ENCODE results near the gene FPR2. TPM values are rescaled to one million over a fixed set of nuclear protein-coding genes. Genes with fewer than 3 reads are reported as not detected.

Gene FPR2
- total RNA-seq, 1 donor from 2014 or later, result not detected

DNA sequence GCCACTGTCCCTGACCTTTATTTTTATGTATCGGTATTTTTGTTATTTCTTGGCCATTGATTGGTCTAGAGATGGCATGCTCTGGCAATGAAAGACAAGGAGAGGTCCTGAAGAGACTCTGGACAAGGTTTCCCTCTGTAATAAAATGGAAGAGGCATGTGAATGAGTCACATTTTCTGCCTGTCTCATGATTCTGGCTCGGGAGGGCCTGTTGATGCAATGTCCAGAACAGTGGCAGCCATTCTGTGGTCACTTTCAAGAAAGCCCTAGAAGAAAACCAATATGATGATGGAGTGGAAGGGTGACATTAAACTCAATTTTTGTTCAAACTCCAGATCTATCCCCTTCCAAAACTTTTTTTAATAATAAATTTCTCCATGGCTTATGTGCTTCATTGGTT, 32.0 kb downstream of the FPR2 start:
- no peak overlapping the region for H3K27ac ChIP-seq (ENCODE audit: low read depth, low read length)
- no peak overlapping the region for H3K4me3 Mint-ChIP-seq (ENCODE audit: unreplicated experiment)
- no peaks in the 10 kb centered on the region for H3K27me3 ChIP-seq (ENCODE audit: insufficient read depth, low read length)
- H4K20me1 ChIP-seq (ENCODE audit: insufficient read depth, low read length), result no peaks in the 10 kb centered on the region
- TF ChIP-seq, protein P1, sequence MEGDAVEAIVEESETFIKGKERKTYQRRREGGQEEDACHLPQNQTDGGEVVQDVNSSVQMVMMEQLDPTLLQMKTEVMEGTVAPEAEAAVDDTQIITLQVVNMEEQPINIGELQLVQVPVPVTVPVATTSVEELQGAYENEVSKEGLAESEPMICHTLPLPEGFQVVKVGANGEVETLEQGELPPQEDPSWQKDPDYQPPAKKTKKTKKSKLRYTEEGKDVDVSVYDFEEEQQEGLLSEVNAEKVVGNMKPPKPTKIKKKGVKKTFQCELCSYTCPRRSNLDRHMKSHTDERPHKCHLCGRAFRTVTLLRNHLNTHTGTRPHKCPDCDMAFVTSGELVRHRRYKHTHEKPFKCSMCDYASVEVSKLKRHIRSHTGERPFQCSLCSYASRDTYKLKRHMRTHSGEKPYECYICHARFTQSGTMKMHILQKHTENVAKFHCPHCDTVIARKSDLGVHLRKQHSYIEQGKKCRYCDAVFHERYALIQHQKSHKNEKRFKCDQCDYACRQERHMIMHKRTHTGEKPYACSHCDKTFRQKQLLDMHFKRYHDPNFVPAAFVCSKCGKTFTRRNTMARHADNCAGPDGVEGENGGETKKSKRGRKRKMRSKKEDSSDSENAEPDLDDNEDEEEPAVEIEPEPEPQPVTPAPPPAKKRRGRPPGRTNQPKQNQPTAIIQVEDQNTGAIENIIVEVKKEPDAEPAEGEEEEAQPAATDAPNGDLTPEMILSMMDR (IDR thresholded peaks at IDR 0.05; ENCODE audit: insufficient read depth, low read depth, low read length), result no peak
- TF ChIP-seq EZH2 (IDR thresholded peaks at IDR 0.05; ENCODE audit: insufficient read depth, low read length), result no peak
- H3K4me3 ChIP-seq (ENCODE audit: insufficient read depth, low read depth, low read length), result no peak overlapping the region
- no peaks in the 10 kb centered on the region for H3K36me3 ChIP-seq (ENCODE audit: insufficient read depth, low read length)
- H3K4me1 Mint-ChIP-seq (ENCODE audit: low read depth, unreplicated experiment), result no peaks in the 10 kb centered on the region
- H3K9me3 ChIP-seq (ENCODE audit: insufficient read depth, low read depth, low read length), result peaks cover 3% of the 10 kb centered on the region
- H3K9me3 Mint-ChIP-seq (ENCODE audit: unreplicated experiment), result peaks cover 17% of the 10 kb centered on the region
- H3K79me2 ChIP-seq (ENCODE audit: insufficient read depth, low read length), result no peaks in the 10 kb centered on the region
- H3K27ac Mint-ChIP-seq (ENCODE audit: unreplicated experiment), result no peak overlapping the region
- no peak overlapping the region for H3K4me2 ChIP-seq (ENCODE audit: low read length)
- H2AFZ ChIP-seq (ENCODE audit: low read depth, low read length), result no peak overlapping the region
- H3K27me3 Mint-ChIP-seq (ENCODE audit: low read depth, unreplicated experiment), result no peaks in the 10 kb centered on the region
- no peaks in the 10 kb centered on the region for H3K36me3 Mint-ChIP-seq (ENCODE audit: low read depth, unreplicated experiment)
- DNase-seq (ENCODE audit: low read depth) (no peak), FAIRE-seq (no peak)
- H3K4me1 ChIP-seq (ENCODE audit: insufficient read depth, low read length), result no peaks in the 10 kb centered on the region
- no peak overlapping the region for H3K9ac ChIP-seq (ENCODE audit: low read length)

DNA sequence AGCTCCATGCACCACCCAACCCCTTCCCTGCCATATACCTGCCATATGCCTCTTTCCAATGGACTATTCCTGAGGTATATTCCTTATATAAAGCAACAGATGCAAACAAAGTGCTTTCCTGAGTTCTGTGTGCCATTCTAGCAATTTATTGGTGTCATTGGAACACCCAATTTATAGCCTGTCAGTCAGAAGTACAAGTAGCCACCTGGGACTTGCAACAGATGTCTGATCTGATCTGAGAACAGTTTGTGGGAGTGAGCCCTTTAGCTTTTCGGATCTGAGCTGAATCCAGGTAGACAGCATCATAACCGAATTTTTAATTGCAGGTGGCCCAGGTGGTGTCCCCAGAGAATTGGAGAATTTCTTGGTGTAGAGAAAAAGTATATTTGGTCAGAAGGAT, 33.0 kb downstream of the FPR2 start:
- Histone ChIP-seq H3K27me3 (ENCODE audit: insufficient read depth, low read length) (no peaks in the 10 kb centered on the region), H3K4me2 (ENCODE audit: low read length) (no peak overlapping the region), H3K4me1 (ENCODE audit: insufficient read depth, low read length) (peaks cover 2% of the 10 kb centered on the region), H3K79me2 (ENCODE audit: insufficient read depth, low read length) (no peaks in the 10 kb centered on the region), H3K36me3 (ENCODE audit: insufficient read depth, low read length) (no peaks in the 10 kb centered on the region), H3K27ac (ENCODE audit: low read depth, low read length) (no peak overlapping the region), H3K4me3 (ENCODE audit: insufficient read depth, low read depth, low read length) (no peak overlapping the region), H4K20me1 (ENCODE audit: insufficient read depth, low read length) (no peaks in the 10 kb centered on the region), H3K9ac (ENCODE audit: low read length) (no peak overlapping the region), H3K9me3 (ENCODE audit: insufficient read depth, low read depth, low read length) (peaks cover 3% of the 10 kb centered on the region), H2AFZ (ENCODE audit: low read depth, low read length) (no peak overlapping the region)
- H3K9me3 Mint-ChIP-seq (ENCODE audit: unreplicated experiment), result peaks cover 18% of the 10 kb centered on the region
- H3K4me1 Mint-ChIP-seq (ENCODE audit: low read depth, unreplicated experiment), result peaks cover under 1% of the 10 kb centered on the region
- no peak for DNase-seq (ENCODE audit: low read depth)
- H3K27ac Mint-ChIP-seq (ENCODE audit: unreplicated experiment), result no peak overlapping the region
- no peak for FAIRE-seq
- H3K36me3 Mint-ChIP-seq (ENCODE audit: low read depth, unreplicated experiment), result no peaks in the 10 kb centered on the region
- H3K27me3 Mint-ChIP-seq (ENCODE audit: low read depth, unreplicated experiment), result no peaks in the 10 kb centered on the region
- H3K4me3 Mint-ChIP-seq (ENCODE audit: unreplicated experiment), result no peak overlapping the region
- TF ChIP-seq, protein P1 (IDR thresholded peaks at IDR 0.05; ENCODE audit: insufficient read depth, low read depth, low read length), result no peak
- no peak for TF ChIP-seq EZH2 (IDR thresholded peaks at IDR 0.05; ENCODE audit: insufficient read depth, low read length)

DNA sequence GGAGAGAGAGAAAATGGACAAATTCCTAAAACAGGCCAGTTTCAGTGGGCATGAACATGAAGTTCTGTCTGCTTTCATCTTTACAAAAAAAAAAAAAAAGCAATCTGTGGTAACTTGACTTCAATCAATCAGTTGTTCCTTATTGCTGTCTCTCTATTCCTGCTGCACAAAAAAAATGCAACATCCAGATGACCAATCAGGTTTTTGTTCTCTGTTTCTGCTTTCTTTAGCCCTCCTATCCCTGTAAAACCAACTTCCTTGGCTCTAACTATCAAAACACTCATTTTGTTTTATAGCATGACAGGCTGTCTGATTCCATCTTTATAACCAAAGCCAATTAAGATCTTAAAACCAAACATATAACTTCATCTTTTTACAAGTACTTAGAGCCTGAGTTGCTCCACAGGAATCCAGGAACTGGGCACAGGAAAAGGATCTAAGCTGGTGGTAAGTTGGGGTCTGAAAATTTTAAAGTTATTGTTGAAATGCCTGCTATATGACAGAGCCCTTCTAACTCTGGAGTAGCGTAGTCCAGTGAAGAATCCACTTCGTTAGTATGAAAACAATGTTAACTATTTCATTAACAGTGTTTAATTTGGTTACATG, 34.0 kb downstream of the FPR2 start, which contains the start of gene FPR3:
Gene FPR3, plus strand, starts transcription at position 273 of the 606 bp plus-strand sequence. CDS start 28,592 bp downstream, outside the sequence.
- no peak within 1 kb of the TSS for H3K27ac ChIP-seq (ENCODE audit: low read depth, low read length)
- H3K36me3 Mint-ChIP-seq (ENCODE audit: low read depth, unreplicated experiment), result no peaks in the 10 kb centered on the region
- H3K36me3 ChIP-seq (ENCODE audit: insufficient read depth, low read length), result no peaks in the 10 kb centered on the region
- peaks cover 11% of the 10 kb centered on the region for H3K4me1 ChIP-seq (ENCODE audit: insufficient read depth, low read length)
- no peak within 1 kb of the TSS for H3K4me2 ChIP-seq (ENCODE audit: low read length)
- no peak for DNase-seq (ENCODE audit: low read depth)
- no peak within 1 kb of the TSS for H3K27ac Mint-ChIP-seq (ENCODE audit: unreplicated experiment)
- no peaks in the 10 kb centered on the region for H3K27me3 ChIP-seq (ENCODE audit: insufficient read depth, low read length)
- no peak for FAIRE-seq
- no peak within 1 kb of the TSS for H3K4me3 ChIP-seq (ENCODE audit: insufficient read depth, low read depth, low read length)
- no peak within 1 kb of the TSS for H3K9ac ChIP-seq (ENCODE audit: low read length)
- H4K20me1 ChIP-seq (ENCODE audit: insufficient read depth, low read length), result no peaks in the 10 kb centered on the region
- H3K27me3 Mint-ChIP-seq (ENCODE audit: low read depth, unreplicated experiment), result no peaks in the 10 kb centered on the region
- H3K79me2 ChIP-seq (ENCODE audit: insufficient read depth, low read length), result no peaks in the 10 kb centered on the region
- peaks cover 3% of the 10 kb centered on the region for H3K4me1 Mint-ChIP-seq (ENCODE audit: low read depth, unreplicated experiment)
- TF ChIP-seq, protein P1 (IDR thresholded peaks at IDR 0.05; ENCODE audit: insufficient read depth, low read depth, low read length), result no peak
- TF ChIP-seq EZH2 (IDR thresholded peaks at IDR 0.05; ENCODE audit: insufficient read depth, low read length), result no peak
- H3K9me3 ChIP-seq (ENCODE audit: insufficient read depth, low read depth, low read length), result peaks cover 6% of the 10 kb centered on the region
- H3K9me3 Mint-ChIP-seq (ENCODE audit: unreplicated experiment), result peaks cover 20% of the 10 kb centered on the region
- no peak within 1 kb of the TSS for H2AFZ ChIP-seq (ENCODE audit: low read depth, low read length)
- H3K4me3 Mint-ChIP-seq (ENCODE audit: unreplicated experiment), result no peak within 1 kb of the TSS

Measured in astrocyte (in vitro differentiated cells and primary cell).